IMR-90 (cell line): Measurements from ENCODE around the gene NACC1. TPM values are rescaled to one million over a fixed set of nuclear protein-coding genes. Genes with fewer than 3 reads are reported as not detected.

Experiments used
- ATAC-seq: fragments of 200-7000 bp; cut with Tn5 transposase; 2 replicates; pipeline ENCODE4 v1.9.1; 2020; ENCODE audit warnings: low read depth, mild to moderate bottlenecking, moderate library complexity
- BruUV-seq: library from RNA; stranded (reverse); fragments of 400-500 nt; replicated peaks from 2 replicates; lab custom pipeline; 2021; lab: Mats Ljungman, UMichigan
- CTCF ChIA-PET: fragments of 300-600 bp; formaldehyde crosslinking; extraction: SDS; loops from one replicate; lab custom pipeline; 2021; ENCODE audit warnings: antibody characterized with exemption; lab: Yijun Ruan, JAX
- POLR2A ChIA-PET: fragments of 300-600 bp; sonication (Branson Sonifier 250); formaldehyde crosslinking; loops from one replicate; lab custom pipeline; 2022; ENCODE audit warnings: antibody characterized with exemption; ENCODE audit not compliant: unreplicated experiment; lab: Charles Lee
- DNase-seq: peaks from one replicate; pipeline ENCODE4 v3.0.0; 2013
- H2AFZ ChIP-seq: replicated peaks from 2 replicates; pipeline ENCODE3; 2013; ENCODE audit warnings: low read length, mild to moderate bottlenecking; ENCODE audit not compliant: poor library complexity
- H2AK5ac ChIP-seq: 2 replicates; pipeline ENCODE4 v1.6.1; 2013; ENCODE audit warnings: low read depth, low read length, inconsistent platforms
- H2AK9ac ChIP-seq: replicated peaks from 2 replicates; pipeline ENCODE3; 2013; ENCODE audit warnings: mild to moderate bottlenecking, low read depth, low read length, moderate library complexity; ENCODE audit not compliant: poor library complexity
- H2BK120ac ChIP-seq: 2 replicates; pipeline ENCODE4 v1.6.1; 2013; ENCODE audit warnings: low read depth, low read length, inconsistent platforms
- H2BK15ac ChIP-seq: 3 replicates; pipeline ENCODE4 v1.6.1; 2013; ENCODE audit warnings: low read depth, low read length, inconsistent platforms
- H2BK20ac ChIP-seq: 2 replicates; pipeline ENCODE4 v1.6.1; 2013; ENCODE audit warnings: low read depth, mild to moderate bottlenecking, inconsistent platforms, low read length, moderate library complexity
- H2BK5ac ChIP-seq: 2 replicates; pipeline ENCODE4 v1.6.1; 2013; ENCODE audit warnings: mild to moderate bottlenecking, low read depth, low read length, inconsistent platforms; ENCODE audit not compliant: poor library complexity, severe bottlenecking
- H3K14ac ChIP-seq: replicated peaks from 2 replicates; pipeline ENCODE4 v1.6.1; 2013; ENCODE audit warnings: low read depth, low read length, inconsistent platforms
- H3K18ac ChIP-seq: 2 replicates; pipeline ENCODE4 v1.6.1; 2013; ENCODE audit warnings: low read depth, low read length, control low read depth
- H3K23ac ChIP-seq: 2 replicates; pipeline ENCODE4 v1.6.1; 2013; ENCODE audit warnings: low read depth, low read length, inconsistent platforms
- H3K27ac ChIP-seq: 2 replicates; pipeline ENCODE4 v1.5.1; 2013; ENCODE audit warnings: mild to moderate bottlenecking, control low read depth, low read length; ENCODE audit not compliant: insufficient read depth
- H3K27me3 ChIP-seq: 2 replicates; pipeline ENCODE4 v1.6.1; 2013; ENCODE audit warnings: low read length; ENCODE audit not compliant: control insufficient read depth, insufficient read depth
- H3K36me3 ChIP-seq: 2 replicates; pipeline ENCODE4 v1.6.1; 2013; ENCODE audit warnings: low read length, mixed read lengths; ENCODE audit not compliant: control insufficient read depth, insufficient read depth
- H3K4ac ChIP-seq: 2 replicates; pipeline ENCODE4 v1.6.1; 2013; ENCODE audit warnings: low read depth, low read length, inconsistent platforms
- H3K4me1 ChIP-seq: 2 replicates; pipeline ENCODE4 v1.6.1; 2013; ENCODE audit warnings: low read length, mixed read lengths; ENCODE audit not compliant: control insufficient read depth, insufficient read depth
- H3K4me2 ChIP-seq: 2 replicates; pipeline ENCODE4 v1.6.1; 2013; ENCODE audit warnings: low read depth, mild to moderate bottlenecking, control low read depth, low read length, moderate library complexity
- H3K4me3 ChIP-seq: 2 replicates; pipeline ENCODE4 v1.5.1; 2013; ENCODE audit warnings: low read depth, mild to moderate bottlenecking, control low read depth, low read length, moderate library complexity; ENCODE audit not compliant: insufficient read depth
- H3K56ac ChIP-seq: 2 replicates; pipeline ENCODE4 v1.6.1; 2013; ENCODE audit warnings: low read length, inconsistent platforms; ENCODE audit not compliant: insufficient read depth; ENCODE audit errors: extremely low read depth
- H3K79me1 ChIP-seq, 2 experiments: 2 replicates each; pipeline ENCODE4 v1.6.1; 2013; ENCODE audit warnings: low read length in 2 of 2, inconsistent platforms in 1 of 2, low read depth in 1 of 2
- H3K9ac ChIP-seq: 2 replicates; pipeline ENCODE4 v1.6.1; 2013; ENCODE audit warnings: low read depth, low read length, control low read depth
- H3K9me1 ChIP-seq: 2 replicates; pipeline ENCODE4 v1.6.1; 2013; ENCODE audit warnings: low read length, inconsistent platforms; ENCODE audit not compliant: insufficient read depth
- H3K9me3 ChIP-seq: 2 replicates; pipeline ENCODE4 v1.6.1; 2013; ENCODE audit warnings: low read length; ENCODE audit not compliant: control insufficient read depth, insufficient read depth
- H4K20me1 ChIP-seq: 2 replicates; pipeline ENCODE4 v1.6.1; 2013; ENCODE audit warnings: low read length, inconsistent platforms; ENCODE audit not compliant: insufficient read depth
- H4K5ac ChIP-seq: 2 replicates; pipeline ENCODE4 v1.6.1; 2013; ENCODE audit warnings: mild to moderate bottlenecking, low read depth, low read length, control low read depth
- H4K8ac ChIP-seq, 2 experiments: 2 replicates each; pipeline ENCODE4 v1.6.1; 2013; ENCODE audit warnings: low read depth in 2 of 2, low read length in 2 of 2, control low read depth in 1 of 2, inconsistent platforms in 1 of 2
- H4K91ac ChIP-seq: 2 replicates; pipeline ENCODE4 v1.6.1; 2013; ENCODE audit warnings: low read depth, low read length, inconsistent platforms; ENCODE audit not compliant: insufficient read depth
- FOS ChIP-seq: fragments of 150-350 bp; IDR thresholded peaks from 2 replicates; pipeline ENCODE4 v1.6.1; 2016; ENCODE audit warnings: low read depth, low read length
- RFX5 ChIP-seq: IDR thresholded peaks from 2 replicates; pipeline ENCODE4 v1.8.0; 2012; ENCODE audit warnings: low read depth, mild to moderate bottlenecking, low read length, moderate library complexity
- WGBS, 2 experiments: methylation state at CpG; one replicate each; pipeline versions ENCODE4 v1.1.5 to v1.1.7; 2013; ENCODE audit warnings: missing lambda C conversion rate in 2 of 2; ENCODE audit not compliant: insufficient read length in 1 of 2; ENCODE audit errors: extremely low coverage in 2 of 2; 5-methylcytosine and 5-hydroxymethylcytosine counted together
- dilution Hi-C: fragments of 300-500 bp; cut with HindIII; formaldehyde crosslinking; loops from one replicate; pipeline ENCODE4 v1.14.3; 2018; ENCODE audit warnings: low sequenced_read_pairs; ENCODE audit not compliant: unreplicated experiment
- in situ Hi-C: fragments of 300-500 bp; cut with MboI; formaldehyde crosslinking; loops from 3 replicates; pipeline ENCODE4 v1.14.3; 2019; ENCODE audit warnings: low sequenced_read_pairs, inconsistent platforms, mixed read lengths
- intact Hi-C: fragments of 100-400 bp; cut with micrococcal nuclease; formaldehyde crosslinking; loops from 2 replicates; pipeline ENCODE4 v1.10.0; 2022
- polyA plus RNA-seq, 3 experiments: library from polyadenylated mRNA; depleted of rRNA; stranded (reverse); fragments of >200 nt; gene quantifications; 2 replicates each; pipeline ENCODE4 v1.2.3, GENCODE V29; 2012; ENCODE audit warnings: low replicate concordance in 1 of 3
- total RNA-seq: library from RNA; depleted of rRNA; stranded (reverse); fragments of >200 nt; gene quantifications from 2 replicates; pipeline ENCODE4 v1.2.3, GENCODE V29; 2012
- TF ChIP-seq, protein P1 (sequence below): conservative IDR thresholded peaks from 2 replicates; pipeline ENCODE4 v1.5.1; 2012; ENCODE audit warnings: mild to moderate bottlenecking, low read depth, low read length, improper control_type of control experiment

The NACC1 gene
- total and polyA plus RNA-seq, 2 of the 4 experiments (the other 2 are of a cell fraction), result 42.5 to 181 TPM

DNA sequence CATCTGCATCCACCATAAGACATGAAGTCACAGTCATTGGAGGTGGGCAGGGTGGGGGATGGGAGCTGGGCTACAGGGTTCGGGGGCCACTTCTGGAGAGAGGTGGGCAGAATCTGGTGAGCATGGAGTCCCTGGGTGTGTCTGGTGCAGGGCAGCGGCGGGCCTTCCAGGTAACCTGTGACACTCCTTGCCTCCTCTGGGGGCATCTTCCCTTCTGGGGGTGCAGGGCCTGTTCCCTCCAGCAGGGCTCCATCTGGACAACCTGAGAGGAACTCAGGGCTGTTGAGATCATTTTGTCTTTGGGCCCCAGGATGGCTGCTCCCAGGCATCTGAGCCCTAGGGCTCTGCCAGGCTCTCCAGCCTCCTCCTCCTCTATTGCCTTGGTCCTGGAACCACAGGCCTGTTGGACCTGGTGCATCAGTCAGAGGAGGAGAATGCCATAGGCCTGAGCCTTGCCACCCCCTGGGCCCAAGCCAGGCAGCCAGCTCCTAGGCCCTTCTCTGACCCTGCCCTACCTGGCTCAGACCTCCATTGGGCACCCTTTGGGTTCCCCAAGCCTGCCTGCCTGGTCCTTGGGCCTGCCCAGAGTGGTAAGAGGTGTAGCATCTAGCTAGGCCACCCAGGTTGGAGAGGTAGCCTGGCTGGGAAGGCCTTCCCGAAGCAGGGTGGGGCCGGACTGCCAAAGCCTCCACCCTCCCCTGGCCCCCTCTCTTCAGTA lies 28.8 kb upstream of the NACC1 start:
- no peak overlapping the region for H2AK5ac ChIP-seq
- no peak overlapping the region for H4K5ac ChIP-seq
- no peaks in the 10 kb centered on the region for H3K9me1 ChIP-seq
- TF ChIP-seq, protein P1, sequence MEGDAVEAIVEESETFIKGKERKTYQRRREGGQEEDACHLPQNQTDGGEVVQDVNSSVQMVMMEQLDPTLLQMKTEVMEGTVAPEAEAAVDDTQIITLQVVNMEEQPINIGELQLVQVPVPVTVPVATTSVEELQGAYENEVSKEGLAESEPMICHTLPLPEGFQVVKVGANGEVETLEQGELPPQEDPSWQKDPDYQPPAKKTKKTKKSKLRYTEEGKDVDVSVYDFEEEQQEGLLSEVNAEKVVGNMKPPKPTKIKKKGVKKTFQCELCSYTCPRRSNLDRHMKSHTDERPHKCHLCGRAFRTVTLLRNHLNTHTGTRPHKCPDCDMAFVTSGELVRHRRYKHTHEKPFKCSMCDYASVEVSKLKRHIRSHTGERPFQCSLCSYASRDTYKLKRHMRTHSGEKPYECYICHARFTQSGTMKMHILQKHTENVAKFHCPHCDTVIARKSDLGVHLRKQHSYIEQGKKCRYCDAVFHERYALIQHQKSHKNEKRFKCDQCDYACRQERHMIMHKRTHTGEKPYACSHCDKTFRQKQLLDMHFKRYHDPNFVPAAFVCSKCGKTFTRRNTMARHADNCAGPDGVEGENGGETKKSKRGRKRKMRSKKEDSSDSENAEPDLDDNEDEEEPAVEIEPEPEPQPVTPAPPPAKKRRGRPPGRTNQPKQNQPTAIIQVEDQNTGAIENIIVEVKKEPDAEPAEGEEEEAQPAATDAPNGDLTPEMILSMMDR, result peak; percentile 49
- TF ChIP-seq RFX5 (no peak), FOS (no peak)
- no peak overlapping the region for H3K4ac ChIP-seq
- POLR2A ChIA-PET, result no interaction called here
- H4K8ac ChIP-seq, result no peak overlapping the region
- no peak overlapping the region for H3K4me2 ChIP-seq
- H3K79me1 ChIP-seq, result 0 out of 4 replicates have a peak, but pooled peaks cover 0 to 8% of the 10 kb centered on the region in 2 experiments
- no peak overlapping the region for H3K18ac ChIP-seq
- peaks cover 38% of the 10 kb centered on the region for H3K36me3 ChIP-seq
- CTCF ChIA-PET, result interaction anchor here (1.1 kb wide), 1 partner anchor 31 kb away, joined by 3 read pairs; no protein-coding TSS in a partner anchor
- H4K20me1 ChIP-seq, result peaks cover 15% of the 10 kb centered on the region; the same call in 1 of the 2 replicates
- WGBS, 2 experiments, result 88% methylated on average over 3 of the region's 5 CpGs; no CpG with 5 or more reads in 1 of the 2 experiments
- no TSS peak for BruUV-seq
- in situ Hi-C loops (no loop called here), dilution Hi-C loops (no loop called here), intact Hi-C loops (no loop called here)
- H3K4me1 ChIP-seq, result peaks cover 9% of the 10 kb centered on the region; the same call in 1 of the 2 replicates
- H2BK120ac ChIP-seq, result no peak overlapping the region
- no peak overlapping the region for H2BK20ac ChIP-seq
- H3K9me3 ChIP-seq, result no peaks in the 10 kb centered on the region
- no peak for DNase-seq
- H3K23ac ChIP-seq, result no peak overlapping the region
- H3K56ac ChIP-seq, result no peak overlapping the region
- H2AFZ ChIP-seq, result no peak overlapping the region
- no peak overlapping the region for H3K4me3 ChIP-seq
- H2BK15ac ChIP-seq, result no peak overlapping the region
- H4K91ac ChIP-seq, result no peak overlapping the region
- no peak overlapping the region for H2BK5ac ChIP-seq
- no peaks in the 10 kb centered on the region for H3K27me3 ChIP-seq
- H2AK9ac ChIP-seq, result no peak overlapping the region
- no peak overlapping the region for H3K9ac ChIP-seq
- ATAC-seq, result no peak
- H3K14ac ChIP-seq, result no peak overlapping the region
- H3K27ac ChIP-seq, result no peak overlapping the region
